Measurements from ENCODE around the gene HOMER2. TPM values are rescaled to one million over a fixed set of nuclear protein-coding genes. Genes with fewer than 3 reads are reported as not detected.

Gene HOMER2
- 1 to 10 TPM; 3.6 to 9.8 (median 7.4) TPM for total RNA-seq

GRCh38 chr15:82952158-82953081 lies at the start of gene HOMER2:
HOMER2 (minus strand) TSS chr15:82952720; CDS start chr15:82952535, 185 bp downstream.
- no peak for TF ChIP-seq CTCF (IDR thresholded peaks at IDR 0.05; ENCODE audit: low read depth)

DNA sequence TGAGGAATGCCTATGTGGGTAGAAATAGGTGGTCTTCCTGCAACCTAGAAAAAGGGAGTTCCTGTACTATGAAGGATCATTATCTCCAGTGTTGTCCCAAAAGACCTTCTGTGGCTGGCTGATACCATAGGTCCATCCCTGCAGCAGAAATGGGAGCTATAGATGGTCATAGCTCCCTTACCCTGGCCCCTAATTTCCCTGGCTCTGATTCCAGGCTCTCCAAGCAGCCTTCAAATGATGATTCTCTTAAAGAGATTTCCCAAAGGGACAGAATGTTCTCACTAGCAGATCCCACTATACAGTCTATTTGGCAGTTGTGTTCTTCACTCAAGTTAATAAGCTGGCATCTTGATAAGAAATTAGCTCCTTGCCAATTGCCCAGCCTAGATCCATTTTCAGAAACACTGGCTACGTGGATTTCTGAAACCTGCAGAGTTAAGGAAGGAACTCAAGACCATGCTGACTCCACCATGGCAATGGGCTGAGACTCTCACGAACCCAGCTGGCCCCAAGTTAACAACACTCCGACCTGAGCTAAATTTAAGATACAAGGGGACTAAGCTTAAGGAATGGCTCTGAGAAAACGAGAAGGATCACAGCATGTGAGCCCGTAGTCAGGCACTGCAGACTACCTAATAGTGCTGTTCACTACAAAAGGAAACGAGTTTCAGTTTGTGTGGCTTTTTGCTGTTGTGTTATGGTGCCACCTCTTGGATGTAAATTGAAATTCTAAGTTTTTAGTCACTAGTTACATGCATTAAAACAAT lies 47.6 kb upstream of the HOMER2 start:
- TF ChIP-seq CTCF (IDR thresholded peaks at IDR 0.05; ENCODE audit: low read depth): no peak

- no peak for TF ChIP-seq CTCF (IDR thresholded peaks at IDR 0.05; ENCODE audit: low read depth)
Observed at GRCh38 chr15:82999426-82999825, 46.9 kb upstream of the HOMER2 start.

- no peak for TF ChIP-seq CTCF (IDR thresholded peaks at IDR 0.05; ENCODE audit: low read depth)
Observed at GRCh38 chr15:82995938-82996337, 43.4 kb upstream of the HOMER2 start.

- TF ChIP-seq CTCF (IDR thresholded peaks at IDR 0.05; ENCODE audit: low read depth): no peak
Observed at GRCh38 chr15:82995076-82995475, 42.6 kb upstream of the HOMER2 start.

- TF ChIP-seq CTCF (IDR thresholded peaks at IDR 0.05; ENCODE audit: low read depth): no peak
Observed at GRCh38 chr15:82993144-82993543, 40.6 kb upstream of the HOMER2 start.

DNA sequence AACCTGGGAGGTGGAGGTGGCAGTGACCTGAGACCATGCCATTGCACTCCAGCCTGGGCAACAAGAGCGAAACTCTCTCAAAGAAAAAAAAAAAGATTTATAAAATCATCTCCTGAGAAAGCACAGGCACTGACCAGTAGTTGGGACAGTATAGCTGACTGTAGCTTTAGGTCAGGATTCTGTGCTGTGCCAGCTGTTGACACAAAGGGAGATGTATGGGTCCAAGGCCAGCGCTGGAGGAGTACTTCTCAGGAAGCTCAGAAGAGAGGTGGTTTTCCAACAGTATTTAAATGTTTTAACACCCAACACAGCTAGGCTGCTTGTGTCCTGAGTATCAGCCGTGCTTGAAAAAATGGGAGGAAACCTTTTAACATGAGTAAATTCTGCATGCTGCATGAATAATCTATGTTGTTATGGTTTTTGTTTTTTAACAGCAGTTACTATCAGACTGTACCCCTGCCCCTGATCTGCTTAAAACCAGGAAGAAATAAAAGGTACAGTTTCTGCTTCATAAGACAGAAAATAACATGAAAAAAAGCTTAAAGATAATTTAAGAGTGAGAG lies 40.0 kb upstream of the HOMER2 start:
- no peak for TF ChIP-seq CTCF (IDR thresholded peaks at IDR 0.05; ENCODE audit: low read depth)

All from subcutaneous adipose tissue (tissue), 4 donors.